Activated CD4-positive, alpha-beta T cell treated with anti-CD3 and anti-CD28 coated beads, Interleukin-2, amount 10 ng/mL, durations not matched to agents 7 days and 5 days (primary cell): ENCODE measurements around the gene SMIM22. TPM values are rescaled to one million over a fixed set of nuclear protein-coding genes. Genes with fewer than 3 reads are reported as not detected.
A peak's percentile ranks its signal among the peaks of the same experiment; 100 is the strongest.

ENCODE experiments used
- CTCF ChIA-PET: fragments of 350-600 bp; sonication (Branson Sonifier 250); formaldehyde crosslinking; loops from one replicate; lab custom pipeline; 2021; ENCODE audit warnings: antibody characterized with exemption; lab: Charles Lee
- POLR2A ChIA-PET: fragments of 350-600 bp; sonication (Branson Sonifier 250); formaldehyde crosslinking; loops from one replicate; lab custom pipeline; 2021; ENCODE audit warnings: antibody characterized with exemption; lab: Charles Lee
- DNase-seq: peaks from one replicate; pipeline ENCODE4 v3.0.0-alpha.2; 2020
- H3K27ac Mint-ChIP-seq: one replicate; pipeline ENCODE4 v1.8.0; 2021; ENCODE audit warnings: mild to moderate bottlenecking, moderate library complexity, mixed read lengths
- H3K27me3 Mint-ChIP-seq: one replicate; pipeline ENCODE4 v1.8.0; 2021; ENCODE audit warnings: mixed read lengths
- H3K36me3 Mint-ChIP-seq: one replicate; pipeline ENCODE4 v1.8.0; 2021; ENCODE audit warnings: low read depth, mixed read lengths
- H3K4me1 Mint-ChIP-seq: one replicate; pipeline ENCODE4 v1.8.0; 2021; ENCODE audit warnings: mixed read lengths
- H3K4me3 Mint-ChIP-seq: one replicate; pipeline ENCODE4 v1.8.0; 2021; ENCODE audit warnings: mild to moderate bottlenecking, moderate library complexity, mixed read lengths
- H3K9me3 Mint-ChIP-seq: one replicate; pipeline ENCODE4 v1.8.0; 2021; ENCODE audit warnings: mixed read lengths
- total RNA-seq, 2 experiments: library from RNA; stranded (reverse); gene quantifications; one replicate each; pipeline ENCODE4 v1.2.3, GENCODE V29; 2021

SMIM22 gene
- total RNA-seq, 2 experiments from 2014 or later = not detected

GRCh38 chr16:4790261-4790660 is 4.9 kb upstream of the SMIM22 start:
- H3K27me3 Mint-ChIP-seq = no peaks in the 10 kb centered on the region
- POLR2A ChIA-PET = no interaction called here
- H3K9me3 Mint-ChIP-seq = no peaks in the 10 kb centered on the region
- CTCF ChIA-PET = no interaction called here
- no peak overlapping the region for H3K4me3 Mint-ChIP-seq
- H3K36me3 Mint-ChIP-seq = no peaks in the 10 kb centered on the region
- H3K4me1 Mint-ChIP-seq = peaks cover 5% of the 10 kb centered on the region
- H3K27ac Mint-ChIP-seq = no peak overlapping the region
- DNase-seq = no peak

GRCh38 chr16:4790871-4791270 is 4.3 kb upstream of the SMIM22 start:
- Mint-ChIP-seq H3K4me3 (no peak overlapping the region), H3K9me3 (no peaks in the 10 kb centered on the region), H3K27me3 (no peaks in the 10 kb centered on the region), H3K4me1 (peaks cover 5% of the 10 kb centered on the region), H3K36me3 (no peaks in the 10 kb centered on the region), H3K27ac (no peak overlapping the region)
- ChIA-PET POLR2A (no interaction called here), CTCF (no interaction called here)
- DNase-seq = no peak

GRCh38 chr16:4792951-4793513 is 2.1 kb upstream of the SMIM22 start:
- DNase-seq = no peak
- H3K4me1 Mint-ChIP-seq = peaks cover 5% of the 10 kb centered on the region
- H3K9me3 Mint-ChIP-seq = no peaks in the 10 kb centered on the region
- H3K4me3 Mint-ChIP-seq = no peak overlapping the region
- ChIA-PET POLR2A (no interaction called here), CTCF (no interaction called here)
- H3K27me3 Mint-ChIP-seq = no peaks in the 10 kb centered on the region
- no peaks in the 10 kb centered on the region for H3K36me3 Mint-ChIP-seq
- H3K27ac Mint-ChIP-seq = no peak overlapping the region

- Mint-ChIP-seq H3K27ac (no peak overlapping the region), H3K4me3 (no peak overlapping the region), H3K27me3 (no peaks in the 10 kb centered on the region), H3K9me3 (no peaks in the 10 kb centered on the region), H3K4me1 (peaks cover 12% of the 10 kb centered on the region), H3K36me3 (no peaks in the 10 kb centered on the region)
- ChIA-PET CTCF (interaction anchor here (0.6 to 0.8 kb wide), 2 partner anchors 61 to 579 kb away, joined by 3 read pairs; no protein-coding TSS in a partner anchor), POLR2A (no interaction called here)
- DNase-seq = no peak
These were observed 831 bp downstream of the SMIM22 start for GRCh38 chr16:4795828-4796572.

GRCh38 chr16:4796982-4797804 is 2.0 kb downstream of the SMIM22 start:
- ChIA-PET POLR2A (no interaction called here), CTCF (interaction anchor here (0.6 to 0.8 kb wide), 2 partner anchors 62 to 580 kb away, joined by 3 read pairs; no protein-coding TSS in a partner anchor)
- H3K27me3 Mint-ChIP-seq = no peaks in the 10 kb centered on the region
- H3K4me3 Mint-ChIP-seq = no peak overlapping the region
- no peak overlapping the region for H3K27ac Mint-ChIP-seq
- H3K9me3 Mint-ChIP-seq = no peaks in the 10 kb centered on the region
- peaks cover 13% of the 10 kb centered on the region for H3K4me1 Mint-ChIP-seq
- H3K36me3 Mint-ChIP-seq = no peaks in the 10 kb centered on the region
- DNase-seq = no peak

- Mint-ChIP-seq H3K27me3 (no peaks in the 10 kb centered on the region), H3K27ac (no peak overlapping the region), H3K4me1 (peaks cover 14% of the 10 kb centered on the region), H3K9me3 (no peaks in the 10 kb centered on the region), H3K4me3 (no peak overlapping the region), H3K36me3 (no peaks in the 10 kb centered on the region)
- no peak for DNase-seq
- POLR2A ChIA-PET = no interaction called here
- CTCF ChIA-PET = no interaction called here
These were observed 2.7 kb downstream of the SMIM22 start for GRCh38 chr16:4797805-4798252.

GRCh38 chr16:4798456-4798855 is 3.3 kb downstream of the SMIM22 start:
- ChIA-PET CTCF (no interaction called here), POLR2A (no interaction called here)
- Mint-ChIP-seq H3K4me3 (no peak overlapping the region), H3K4me1 (peaks cover 20% of the 10 kb centered on the region), H3K9me3 (no peaks in the 10 kb centered on the region), H3K27me3 (no peaks in the 10 kb centered on the region), H3K27ac (no peak overlapping the region), H3K36me3 (no peaks in the 10 kb centered on the region)
- DNase-seq = no peak

GRCh38 chr16:4799171-4799855 is 4.1 kb downstream of the SMIM22 start:
- H3K4me1 Mint-ChIP-seq = peaks cover 23% of the 10 kb centered on the region
- no peak overlapping the region for H3K4me3 Mint-ChIP-seq
- peaks cover 2% of the 10 kb centered on the region for H3K36me3 Mint-ChIP-seq
- DNase-seq = no peak
- ChIA-PET CTCF (no interaction called here), POLR2A (no interaction called here)
- peak overlapping the region; percentile 57 for H3K27ac Mint-ChIP-seq
- no peaks in the 10 kb centered on the region for H3K27me3 Mint-ChIP-seq
- H3K9me3 Mint-ChIP-seq = no peaks in the 10 kb centered on the region

- CTCF ChIA-PET = no interaction called here
- Mint-ChIP-seq H3K36me3 (peaks cover 6% of the 10 kb centered on the region), H3K27me3 (no peaks in the 10 kb centered on the region), H3K4me3 (peak overlapping the region; percentile 35), H3K4me1 (peaks cover 23% of the 10 kb centered on the region), H3K27ac (peak overlapping the region; percentile 82), H3K9me3 (no peaks in the 10 kb centered on the region)
- DNase-seq = no peak
- POLR2A ChIA-PET = no interaction called here
These were observed 5.3 kb downstream of the SMIM22 start for GRCh38 chr16:4800290-4801041.

GRCh38 chr16:4801051-4801961 is 6.1 kb downstream of the SMIM22 start:
- Mint-ChIP-seq H3K9me3 (no peaks in the 10 kb centered on the region), H3K27me3 (no peaks in the 10 kb centered on the region), H3K4me1 (peaks cover 23% of the 10 kb centered on the region), H3K27ac (peak overlapping the region; percentile 82), H3K4me3 (peak overlapping the region; percentile 81), H3K36me3 (peaks cover 9% of the 10 kb centered on the region)
- CTCF ChIA-PET = interaction anchor here (0.7 to 1.1 kb wide), 2 partner anchors 37 to 528 kb away, joined by 3 read pairs; partner anchors contain the start of gene TFAP4
- POLR2A ChIA-PET = no interaction called here
- no peak for DNase-seq

- CTCF ChIA-PET = interaction anchor here (0.7 to 1.1 kb wide), 3 partner anchors 10 to 529 kb away, joined by 3 read pairs; partner anchors contain the start of gene TFAP4
- Mint-ChIP-seq H3K27me3 (no peaks in the 10 kb centered on the region), H3K4me3 (peak within 1 kb of the TSS; percentile 81), H3K9me3 (no peaks in the 10 kb centered on the region), H3K27ac (peak within 1 kb of the TSS; percentile 83), H3K36me3 (peaks cover 10% of the 10 kb centered on the region), H3K4me1 (peaks cover 23% of the 10 kb centered on the region)
- DNase-seq = peak; percentile 89
- POLR2A ChIA-PET = no interaction called here
These were observed 6.9 kb downstream of the SMIM22 start, which contains the start of gene ROGDI for GRCh38 chr16:4801962-4802658. ROGDI (minus strand) TSS chr16:4802633; CDS start chr16:4802571, 62 bp downstream.
